ENCODE results near the gene FAM20B. TPM values are rescaled to one million over a fixed set of nuclear protein-coding genes. Genes with fewer than 3 reads are reported as not detected.

The FAM20B gene
- total RNA-seq, 1 donor from 2014 or later = 33.8 TPM

- H3K36me3 ChIP-seq = no peaks in the 10 kb centered on the region
- H3K9me3 ChIP-seq (ENCODE audit: low read depth) = no peaks in the 10 kb centered on the region
- Mint-ChIP-seq H3K4me3 (no peak overlapping the region), H3K4me1 (no peaks in the 10 kb centered on the region), H3K9me3 (no peaks in the 10 kb centered on the region), H3K27ac (no peak overlapping the region), H3K27me3 (ENCODE audit: insufficient read depth, low read depth) (no peaks in the 10 kb centered on the region), H3K36me3 (peaks cover 19% of the 10 kb centered on the region)
- no peak overlapping the region for H3K4me3 ChIP-seq
- no peaks in the 10 kb centered on the region for H3F3A ChIP-seq (ENCODE audit: low read depth)
- no peak overlapping the region for H2AFZ ChIP-seq (replicated peaks)
- H4K20me1 ChIP-seq (ENCODE audit: low read depth) = peaks cover 1% of the 10 kb centered on the region
- H3K27ac ChIP-seq = no peak overlapping the region
- no peaks in the 10 kb centered on the region for H3K27me3 ChIP-seq
- DNase-seq (ENCODE audit: low spot score) = no peak
- H3K4me2 ChIP-seq = no peak overlapping the region
- no peak for TF ChIP-seq CTCF (IDR thresholded peaks at IDR 0.05)
- no peak for TF ChIP-seq EZH2phosphoT487 (IDR thresholded peaks at IDR 0.05)
- TF ChIP-seq EZH2 (IDR thresholded peaks at IDR 0.05) = no peak
- no peak overlapping the region for H3K9ac ChIP-seq
- H3K79me2 ChIP-seq (ENCODE audit: low read depth) = no peaks in the 10 kb centered on the region
- no peaks in the 10 kb centered on the region for H3K4me1 ChIP-seq
Observed at GRCh38 chr1:179099891-179100290, 74.2 kb downstream of the FAM20B start.

- Histone ChIP-seq H3K27me3 (no peaks in the 10 kb centered on the region), H3K9ac (no peak overlapping the region), H3F3A (ENCODE audit: low read depth) (no peaks in the 10 kb centered on the region), H3K79me2 (ENCODE audit: low read depth) (no peaks in the 10 kb centered on the region), H4K20me1 (ENCODE audit: low read depth) (peaks cover 6% of the 10 kb centered on the region), H3K4me3 (no peak overlapping the region), H3K27ac (no peak overlapping the region), H2AFZ (replicated peaks) (no peak overlapping the region), H3K9me3 (ENCODE audit: low read depth) (no peaks in the 10 kb centered on the region), H3K4me1 (no peaks in the 10 kb centered on the region), H3K4me2 (no peak overlapping the region), H3K36me3 (no peaks in the 10 kb centered on the region)
- H3K27me3 Mint-ChIP-seq (ENCODE audit: insufficient read depth, low read depth) = no peaks in the 10 kb centered on the region
- H3K4me1 Mint-ChIP-seq = no peaks in the 10 kb centered on the region
- no peak overlapping the region for H3K4me3 Mint-ChIP-seq
- H3K27ac Mint-ChIP-seq = no peak overlapping the region
- no peak for TF ChIP-seq EZH2phosphoT487 (IDR thresholded peaks at IDR 0.05)
- no peak for TF ChIP-seq CTCF (IDR thresholded peaks at IDR 0.05)
- TF ChIP-seq EZH2 (IDR thresholded peaks at IDR 0.05) = no peak
- H3K36me3 Mint-ChIP-seq = peaks cover 13% of the 10 kb centered on the region
- H3K9me3 Mint-ChIP-seq = no peaks in the 10 kb centered on the region
- no peak for DNase-seq (ENCODE audit: low spot score)
Observed at GRCh38 chr1:179101566-179101965, 75.9 kb downstream of the FAM20B start.

- Histone ChIP-seq H3K36me3 (no peaks in the 10 kb centered on the region), H3K4me2 (no peak overlapping the region), H2AFZ (replicated peaks) (no peak overlapping the region), H4K20me1 (ENCODE audit: low read depth) (peaks cover 6% of the 10 kb centered on the region), H3K27ac (no peak overlapping the region), H3K9ac (no peak overlapping the region), H3K4me3 (no peak overlapping the region), H3K79me2 (ENCODE audit: low read depth) (no peaks in the 10 kb centered on the region), H3K9me3 (ENCODE audit: low read depth) (no peaks in the 10 kb centered on the region), H3K27me3 (no peaks in the 10 kb centered on the region), H3F3A (ENCODE audit: low read depth) (no peaks in the 10 kb centered on the region), H3K4me1 (no peaks in the 10 kb centered on the region)
- no peak for DNase-seq (ENCODE audit: low spot score)
- Mint-ChIP-seq H3K36me3 (peaks cover 20% of the 10 kb centered on the region), H3K27me3 (ENCODE audit: insufficient read depth, low read depth) (no peaks in the 10 kb centered on the region), H3K27ac (no peak overlapping the region), H3K9me3 (no peaks in the 10 kb centered on the region), H3K4me1 (no peaks in the 10 kb centered on the region), H3K4me3 (no peak overlapping the region)
- TF ChIP-seq EZH2 (IDR thresholded peaks at IDR 0.05) = no peak
- TF ChIP-seq EZH2phosphoT487 (IDR thresholded peaks at IDR 0.05) = no peak
- TF ChIP-seq CTCF (IDR thresholded peaks at IDR 0.05) = no peak
Observed at GRCh38 chr1:179103999-179104398, 78.3 kb downstream of the FAM20B start.
